Gastroesophageal sphincter (tissue), 3 donors: ENCODE measurements around the gene TPRN.

ENCODE experiments used
- EP300 ChIP-seq: sonication (generic); formaldehyde crosslinking; IDR thresholded peaks from one replicate; pipeline ENCODE4 v1.6.1; 2017; ENCODE audit warnings: antibody characterized with exemption, mild to moderate bottlenecking
- POLR2A ChIP-seq, 2 donors: fragments of 450-650 bp; IDR thresholded peaks; one replicate each; pipeline ENCODE4 v1.6.1; 2017; ENCODE audit warnings: antibody characterized with exemption in 2 of 2, mild to moderate bottlenecking in 2 of 2, moderate library complexity in 1 of 2
- POLR2AphosphoS5 ChIP-seq: sonication (generic); formaldehyde crosslinking; IDR thresholded peaks from one replicate; pipeline ENCODE4 v1.6.1; 2017; ENCODE audit warnings: antibody characterized with exemption
- TF ChIP-seq, protein P1 (sequence below), 4 experiments: fragments of 200-600 bp in 2 of 4; fragments of 450-650 bp in 2 of 4; sonication (generic) in 1 of 4; IDR thresholded peaks; one replicate each; pipeline ENCODE4 v1.5.1; 2017 to 2019; ENCODE audit warnings: antibody characterized with exemption in 4 of 4, mild to moderate bottlenecking in 2 of 4, moderate library complexity in 2 of 4

- TF ChIP-seq, protein P1, sequence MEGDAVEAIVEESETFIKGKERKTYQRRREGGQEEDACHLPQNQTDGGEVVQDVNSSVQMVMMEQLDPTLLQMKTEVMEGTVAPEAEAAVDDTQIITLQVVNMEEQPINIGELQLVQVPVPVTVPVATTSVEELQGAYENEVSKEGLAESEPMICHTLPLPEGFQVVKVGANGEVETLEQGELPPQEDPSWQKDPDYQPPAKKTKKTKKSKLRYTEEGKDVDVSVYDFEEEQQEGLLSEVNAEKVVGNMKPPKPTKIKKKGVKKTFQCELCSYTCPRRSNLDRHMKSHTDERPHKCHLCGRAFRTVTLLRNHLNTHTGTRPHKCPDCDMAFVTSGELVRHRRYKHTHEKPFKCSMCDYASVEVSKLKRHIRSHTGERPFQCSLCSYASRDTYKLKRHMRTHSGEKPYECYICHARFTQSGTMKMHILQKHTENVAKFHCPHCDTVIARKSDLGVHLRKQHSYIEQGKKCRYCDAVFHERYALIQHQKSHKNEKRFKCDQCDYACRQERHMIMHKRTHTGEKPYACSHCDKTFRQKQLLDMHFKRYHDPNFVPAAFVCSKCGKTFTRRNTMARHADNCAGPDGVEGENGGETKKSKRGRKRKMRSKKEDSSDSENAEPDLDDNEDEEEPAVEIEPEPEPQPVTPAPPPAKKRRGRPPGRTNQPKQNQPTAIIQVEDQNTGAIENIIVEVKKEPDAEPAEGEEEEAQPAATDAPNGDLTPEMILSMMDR (IDR thresholded peaks at IDR 0.05): no peak
- TF ChIP-seq EP300 (no peak), POLR2A (IDR thresholded peaks at IDR 0.05) (no peak), POLR2AphosphoS5 (no peak)
Observed at GRCh38 chr9:137220317-137221094, 20.0 kb upstream of the TPRN start.
